SU-DHL-6 (cell line): Measurements from ENCODE around the gene RBCK1.

Experiments used
- H2AFZ ChIP-seq: fragments of 200-600 bp; sonication (generic); 2 replicates; pipeline ENCODE4 v1.6.1; 2014; ENCODE audit warnings: low read depth, mild to moderate bottlenecking, moderate library complexity, mixed read lengths, antibody characterized with exemption, low read length; ENCODE audit not compliant: severe bottlenecking
- H3F3A ChIP-seq: fragments of 200-600 bp; shearing (Covaris generic); 2 replicates; pipeline ENCODE4 v1.6.0; 2016; ENCODE audit warnings: antibody characterized with exemption, mild to moderate bottlenecking; ENCODE audit not compliant: insufficient read depth
- H3K27ac ChIP-seq: fragments of 200-600 bp; sonication (generic); 2 replicates; pipeline ENCODE4 v1.5.1; 2016; ENCODE audit warnings: low read depth, mild to moderate bottlenecking, low read length, moderate library complexity, mixed read lengths
- H3K27me3 ChIP-seq: fragments of 200-600 bp; sonication (generic), shearing (Covaris generic); 2 replicates; pipeline ENCODE4 v1.6.0; 2014; ENCODE audit warnings: mild to moderate bottlenecking, low read length
- H3K36me3 ChIP-seq: fragments of 200-600 bp; sonication (generic); 2 replicates; pipeline ENCODE4 v1.6.1; 2014; ENCODE audit warnings: mild to moderate bottlenecking, low read length, mixed read lengths
- H3K4me2 ChIP-seq: fragments of 300-600, 200-600 bp; shearing (Covaris generic), sonication (generic); 2 replicates; pipeline ENCODE4 v1.6.0; 2014; ENCODE audit warnings: low read length, low read depth, mild to moderate bottlenecking; ENCODE audit not compliant: poor library complexity, severe bottlenecking
- H3K4me3 ChIP-seq: fragments of 200-600 bp; sonication (generic); 2 replicates; pipeline ENCODE4 v1.5.1; 2014; ENCODE audit warnings: antibody characterized with exemption, low read length, mild to moderate bottlenecking, mixed read lengths; ENCODE audit not compliant: insufficient read depth, poor library complexity, severe bottlenecking
- H3K79me2 ChIP-seq: fragments of 200-600 bp; sonication (generic); 2 replicates; pipeline ENCODE4 v1.6.1; 2014; ENCODE audit warnings: mild to moderate bottlenecking, low read length, moderate library complexity; ENCODE audit not compliant: insufficient read depth
- H3K9ac ChIP-seq: fragments of 200-600 bp; sonication (generic); 2 replicates; pipeline ENCODE4 v1.7.0; 2014; ENCODE audit warnings: mild to moderate bottlenecking, low read length
- H3K9me2 ChIP-seq: fragments of 200-600 bp; sonication (generic); replicated peaks from 2 replicates; pipeline ENCODE4 v1.6.1; 2014; ENCODE audit warnings: low read length; ENCODE audit not compliant: insufficient read depth
- H3K9me3 ChIP-seq: fragments of 200-600 bp; sonication (generic); 2 replicates; pipeline ENCODE4 v1.6.1; 2014; ENCODE audit warnings: low read length, mixed read lengths; ENCODE audit not compliant: insufficient read depth
- H4K20me1 ChIP-seq: fragments of 200-600 bp; sonication (generic); 2 replicates; pipeline ENCODE4 v1.6.1; 2014; ENCODE audit warnings: low read depth, mild to moderate bottlenecking, antibody characterized with exemption, low read length, moderate library complexity, mixed read lengths
- EZH2phosphoT487 ChIP-seq: fragments of 200-600 bp; sonication (generic), shearing (Covaris generic); conservative IDR thresholded peaks from 2 replicates; pipeline ENCODE4 v1.6.1; 2018; ENCODE audit warnings: mild to moderate bottlenecking, antibody characterized with exemption, low read length, moderate library complexity, mixed read lengths
- TF ChIP-seq, protein P1 (sequence below): fragments of 200-600 bp; sonication (generic); IDR thresholded peaks from one replicate; pipeline ENCODE4 v1.5.1; 2017; ENCODE audit warnings: antibody characterized with exemption, mild to moderate bottlenecking, low read length, moderate library complexity; ENCODE audit not compliant: insufficient read depth, poor library complexity, severe bottlenecking

Gene RBCK1

DNA sequence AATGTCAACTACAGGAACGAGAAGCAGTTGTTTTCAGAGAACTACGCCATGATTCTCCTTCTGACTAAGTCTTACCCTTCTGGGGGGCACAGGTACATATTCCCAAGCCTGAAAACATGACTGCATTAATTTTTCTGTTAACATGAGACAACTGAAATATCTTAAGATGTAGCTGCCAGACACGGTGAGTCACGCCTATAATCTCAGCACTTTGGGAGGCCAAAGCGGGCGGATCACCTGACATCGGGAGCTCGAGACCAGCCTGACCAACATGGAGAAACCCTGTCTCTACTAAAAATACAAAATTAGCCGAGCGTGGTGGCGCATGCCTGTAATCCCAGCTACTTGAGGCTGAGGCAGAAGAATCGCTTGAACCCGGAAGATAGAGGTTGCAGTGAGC lies 32.5 kb downstream of the RBCK1 start:
- H2AFZ ChIP-seq = no peak overlapping the region
- TF ChIP-seq, protein P1, sequence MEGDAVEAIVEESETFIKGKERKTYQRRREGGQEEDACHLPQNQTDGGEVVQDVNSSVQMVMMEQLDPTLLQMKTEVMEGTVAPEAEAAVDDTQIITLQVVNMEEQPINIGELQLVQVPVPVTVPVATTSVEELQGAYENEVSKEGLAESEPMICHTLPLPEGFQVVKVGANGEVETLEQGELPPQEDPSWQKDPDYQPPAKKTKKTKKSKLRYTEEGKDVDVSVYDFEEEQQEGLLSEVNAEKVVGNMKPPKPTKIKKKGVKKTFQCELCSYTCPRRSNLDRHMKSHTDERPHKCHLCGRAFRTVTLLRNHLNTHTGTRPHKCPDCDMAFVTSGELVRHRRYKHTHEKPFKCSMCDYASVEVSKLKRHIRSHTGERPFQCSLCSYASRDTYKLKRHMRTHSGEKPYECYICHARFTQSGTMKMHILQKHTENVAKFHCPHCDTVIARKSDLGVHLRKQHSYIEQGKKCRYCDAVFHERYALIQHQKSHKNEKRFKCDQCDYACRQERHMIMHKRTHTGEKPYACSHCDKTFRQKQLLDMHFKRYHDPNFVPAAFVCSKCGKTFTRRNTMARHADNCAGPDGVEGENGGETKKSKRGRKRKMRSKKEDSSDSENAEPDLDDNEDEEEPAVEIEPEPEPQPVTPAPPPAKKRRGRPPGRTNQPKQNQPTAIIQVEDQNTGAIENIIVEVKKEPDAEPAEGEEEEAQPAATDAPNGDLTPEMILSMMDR = no peak
- no peak for TF ChIP-seq EZH2phosphoT487
- H4K20me1 ChIP-seq = no peaks in the 10 kb centered on the region
- H3K79me2 ChIP-seq = no peaks in the 10 kb centered on the region
- no peak overlapping the region for H3K9ac ChIP-seq
- no peaks in the 10 kb centered on the region for H3K9me3 ChIP-seq
- no peak overlapping the region for H3K27ac ChIP-seq
- no peaks in the 10 kb centered on the region for H3K9me2 ChIP-seq
- H3K4me2 ChIP-seq = no peak overlapping the region
- no peak overlapping the region for H3K4me3 ChIP-seq
- no peaks in the 10 kb centered on the region for H3F3A ChIP-seq
- peaks cover 9% of the 10 kb centered on the region; the same call in 1 of the 2 replicates for H3K36me3 ChIP-seq
- no peaks in the 10 kb centered on the region for H3K27me3 ChIP-seq

DNA sequence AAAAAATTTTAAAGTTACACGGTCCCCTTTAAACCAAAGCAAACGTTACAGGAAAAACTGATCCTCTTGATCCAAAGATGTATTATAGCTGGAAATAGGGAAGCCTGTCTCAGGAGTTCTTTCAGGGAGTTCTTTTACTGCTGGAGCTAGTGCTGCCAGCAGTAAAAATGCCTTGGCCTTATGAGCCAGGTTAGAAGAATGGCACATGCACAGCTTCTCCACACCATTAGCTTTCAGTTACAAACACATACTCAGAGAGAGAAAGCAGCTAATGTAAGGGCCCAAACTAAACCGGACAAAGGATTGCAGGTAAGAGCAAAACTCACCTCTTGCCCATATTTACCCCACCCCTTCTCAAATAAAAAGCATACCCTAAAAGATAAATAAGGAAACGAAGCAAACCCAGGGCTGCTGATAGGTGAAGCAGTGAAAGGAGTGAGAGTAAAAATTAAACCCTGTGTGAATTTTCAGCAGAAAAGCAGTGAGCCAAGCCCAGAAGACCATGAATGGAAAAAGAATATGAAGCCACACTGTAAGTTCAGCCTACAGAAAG lies 35.2 kb downstream of the RBCK1 start:
- 0 out of 2 replicates have a peak, but pooled peaks cover 5% of the 10 kb centered on the region for H3K36me3 ChIP-seq

DNA sequence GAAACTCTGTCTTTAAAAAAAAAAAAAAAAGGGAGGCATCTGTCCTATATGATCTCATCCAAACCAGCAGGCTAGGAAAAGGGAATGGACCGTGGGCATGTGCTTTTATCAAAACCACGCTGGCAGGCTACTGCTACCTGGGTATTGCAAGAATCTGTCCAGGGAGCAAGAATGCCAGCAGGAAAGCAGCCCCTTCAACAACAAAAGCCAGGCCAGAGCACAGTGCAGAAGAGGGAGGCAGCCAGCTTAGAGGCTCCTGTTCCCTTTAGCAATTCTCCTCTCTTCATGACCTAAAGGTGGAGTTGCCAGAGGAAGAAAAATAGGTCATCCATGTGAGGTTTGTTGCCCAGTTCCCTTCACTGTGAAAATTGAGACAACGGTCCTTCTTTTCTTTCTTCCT lies 36.0 kb downstream of the RBCK1 start:
- H4K20me1 ChIP-seq = no peaks in the 10 kb centered on the region
- no peaks in the 10 kb centered on the region for H3K9me3 ChIP-seq
- H3K79me2 ChIP-seq = no peaks in the 10 kb centered on the region
- H3F3A ChIP-seq = no peaks in the 10 kb centered on the region
- no peak overlapping the region for H3K4me3 ChIP-seq
- 0 out of 2 replicates have a peak, but pooled peaks cover 5% of the 10 kb centered on the region for H3K36me3 ChIP-seq
- H3K9ac ChIP-seq = no peak overlapping the region
- H3K27ac ChIP-seq = no peak overlapping the region
- no peak overlapping the region for H3K4me2 ChIP-seq
- TF ChIP-seq EZH2phosphoT487 = no peak
- TF ChIP-seq, protein P1 = no peak
- no peaks in the 10 kb centered on the region for H3K9me2 ChIP-seq
- H3K27me3 ChIP-seq = no peaks in the 10 kb centered on the region
- no peak overlapping the region for H2AFZ ChIP-seq

More for the DNA sequence above, 35.2 kb downstream of the RBCK1 start:
- H4K20me1 ChIP-seq = no peaks in the 10 kb centered on the region
- H3K4me2 ChIP-seq = no peak overlapping the region
- no peaks in the 10 kb centered on the region for H3K9me2 ChIP-seq
- H3K9ac ChIP-seq = no peak overlapping the region
- no peaks in the 10 kb centered on the region for H3F3A ChIP-seq
- TF ChIP-seq EZH2phosphoT487 = no peak
- TF ChIP-seq, protein P1 = no peak
- H3K9me3 ChIP-seq = no peaks in the 10 kb centered on the region
- no peaks in the 10 kb centered on the region for H3K27me3 ChIP-seq
- H3K27ac ChIP-seq = no peak overlapping the region
- H2AFZ ChIP-seq = no peak overlapping the region
- no peaks in the 10 kb centered on the region for H3K79me2 ChIP-seq
- H3K4me3 ChIP-seq = no peak overlapping the region
